NT2/D1 (cell line): ENCODE results near the gene SOAT1.

ENCODE experiments used
- SUZ12 ChIP-seq: IDR thresholded peaks from 2 replicates; pipeline ENCODE4 v1.6.1; 2011; ENCODE audit not compliant: insufficient read length, insufficient read depth; ENCODE audit errors: extremely low read depth
- YY1 ChIP-seq: IDR thresholded peaks from 2 replicates; pipeline ENCODE4 v1.6.1; 2011; ENCODE audit not compliant: insufficient read length, insufficient read depth
- ZNF274 ChIP-seq: IDR thresholded peaks from 2 replicates; pipeline ENCODE4 v1.6.1; 2011; ENCODE audit warnings: mild to moderate bottlenecking, low read depth, low read length

- no peak for TF ChIP-seq ZNF274
- TF ChIP-seq YY1 = no peak
- TF ChIP-seq SUZ12 = no peak
These were observed 32.2 kb downstream of the SOAT1 start for GRCh38 chr1:179325836-179326235.
